Smooth muscle cell (in vitro differentiated cells): Measurements from ENCODE around the gene JMJD1C. TPM values are rescaled to one million over a fixed set of nuclear protein-coding genes. Genes with fewer than 3 reads are reported as not detected.

ENCODE experiments used
- DNase-seq: peaks from one replicate; lab custom pipeline; 2025; ENCODE audit not compliant: unreplicated experiment; lab: John Stamatoyannopoulos, UW
- H2AFZ ChIP-seq: fragments of 200-600 bp; sonication (generic); 2 replicates; pipeline ENCODE4 v1.6.0; 2016; ENCODE audit warnings: antibody characterized with exemption, low read depth, mild to moderate bottlenecking
- H3F3A ChIP-seq: fragments of 200-600 bp; sonication (generic); 2 replicates; pipeline ENCODE4 v1.6.0; 2017; ENCODE audit warnings: antibody characterized with exemption, low read depth
- H3K27ac ChIP-seq: fragments of 200-600 bp; sonication (generic); 2 replicates; pipeline ENCODE4 v1.5.1; 2016; ENCODE audit warnings: low read depth, mild to moderate bottlenecking
- H3K27me3 ChIP-seq: fragments of 200-600 bp; sonication (generic); 2 replicates; pipeline ENCODE4 v1.6.1; 2016; ENCODE audit warnings: low read depth, mild to moderate bottlenecking
- H3K36me3 ChIP-seq: fragments of 200-600 bp; sonication (generic); 2 replicates; pipeline ENCODE4 v1.5.1; 2016; ENCODE audit warnings: low read depth
- H3K4me1 ChIP-seq: fragments of 200-600 bp; sonication (generic); 2 replicates; pipeline ENCODE4 v1.5.1; 2016; ENCODE audit warnings: low read depth
- H3K4me2 ChIP-seq: fragments of 200-600 bp; sonication (generic); 2 replicates; pipeline ENCODE4 v1.6.0; 2016; ENCODE audit warnings: mild to moderate bottlenecking
- H3K4me3 ChIP-seq: fragments of 200-600 bp; sonication (generic); 2 replicates; pipeline ENCODE4 v1.5.1; 2016; ENCODE audit warnings: mild to moderate bottlenecking
- H3K79me2 ChIP-seq: fragments of 200-600 bp; sonication (generic); 2 replicates; pipeline ENCODE4 v1.6.0; 2016; ENCODE audit warnings: low read depth, mild to moderate bottlenecking
- H3K9ac ChIP-seq: fragments of 200-600 bp; sonication (generic); 2 replicates; pipeline ENCODE4 v1.6.0; 2016; ENCODE audit warnings: low read depth
- H3K9me3 ChIP-seq: fragments of 200-600 bp; sonication (generic); replicated peaks from 2 replicates; pipeline ENCODE4 v1.5.1; 2016; ENCODE audit warnings: low read depth
- H4K20me1 ChIP-seq: fragments of 200-600 bp; sonication (generic); 2 replicates; pipeline ENCODE4 v1.6.0; 2016; ENCODE audit warnings: low read depth
- CTCF ChIP-seq: fragments of 200-600 bp; sonication (generic); IDR thresholded peaks from 2 replicates; pipeline ENCODE4 v1.5.1; 2017; ENCODE audit warnings: borderline replicate concordance, mild to moderate bottlenecking, antibody characterized with exemption; ENCODE audit not compliant: insufficient read depth, poor library complexity, severe bottlenecking
- WGBS: methylation state at CpG from one replicate; pipeline ENCODE4 v1.1.7; 2016; ENCODE audit warnings: low lambda C conversion rate; 5-methylcytosine and 5-hydroxymethylcytosine counted together
- polyA plus RNA-seq: library from polyadenylated mRNA; unstranded; fragments of >200 nt; fragmentation: Nextera tagmentation; extraction: Ambion mirVana; gene quantifications from 2 replicates; pipeline ENCODE4 v1.2.1, GENCODE V29; 2016
- total RNA-seq: library from RNA; depleted of rRNA; stranded (reverse); fragments of >200 nt; gene quantifications from 2 replicates; pipeline ENCODE4 v1.2.3, GENCODE V29; 2014

JMJD1C gene
- total and polyA plus RNA-seq, 2 experiments from 2014 or later = 28.5 to 132 TPM

GRCh38 chr10:63150745-63151144 is 315.0 kb downstream of the JMJD1C start:
- H4K20me1 ChIP-seq = peaks cover 75% of the 10 kb centered on the region
- H3K79me2 ChIP-seq = peaks cover 57% of the 10 kb centered on the region
- no peak overlapping the region for H2AFZ ChIP-seq

GRCh38 chr10:63146503-63146902 is 319.3 kb downstream of the JMJD1C start:
- Histone ChIP-seq H3K27me3 (no peaks in the 10 kb centered on the region), H3K36me3 (peaks cover 3% of the 10 kb centered on the region), H3K27ac (no peak overlapping the region), H3K4me3 (no peak overlapping the region), H3K79me2 (peaks cover 90% of the 10 kb centered on the region), H3K9me3 (no peaks in the 10 kb centered on the region), H4K20me1 (peaks cover 99% of the 10 kb centered on the region), H2AFZ (no peak overlapping the region), H3F3A (no peaks in the 10 kb centered on the region), H3K9ac (no peak overlapping the region), H3K4me1 (no peaks in the 10 kb centered on the region), H3K4me2 (no peak overlapping the region)
- no peak for DNase-seq
- no peak for TF ChIP-seq CTCF

More at GRCh38 chr10:63150745-63151144, 315.0 kb downstream of the JMJD1C start:
- no peak overlapping the region for H3K27ac ChIP-seq
- no peak overlapping the region for H3K4me2 ChIP-seq
- no peak overlapping the region for H3K4me3 ChIP-seq
- no peak for DNase-seq
- H3K36me3 ChIP-seq = peaks cover 3% of the 10 kb centered on the region
- TF ChIP-seq CTCF = no peak
- no peaks in the 10 kb centered on the region for H3K9me3 ChIP-seq
- no peak overlapping the region for H3K9ac ChIP-seq
- no peaks in the 10 kb centered on the region for H3K27me3 ChIP-seq
- H3K4me1 ChIP-seq = no peaks in the 10 kb centered on the region
- WGBS = 59% methylated on average over 4 of the region's 4 CpGs
- peaks cover 12% of the 10 kb centered on the region for H3F3A ChIP-seq

- Histone ChIP-seq H3K4me2 (peak overlapping the region; percentile 4), H3K27ac (no peak overlapping the region), H2AFZ (no peak overlapping the region), H3K4me3 (no peak overlapping the region), H3K36me3 (no peaks in the 10 kb centered on the region), H3K27me3 (no peaks in the 10 kb centered on the region), H4K20me1 (peaks cover 100% of the 10 kb centered on the region), H3F3A (no peaks in the 10 kb centered on the region), H3K9me3 (no peaks in the 10 kb centered on the region), H3K79me2 (peaks cover 91% of the 10 kb centered on the region), H3K9ac (no peak overlapping the region), H3K4me1 (no peaks in the 10 kb centered on the region)
- TF ChIP-seq CTCF = no peak
- no peak for DNase-seq
These were observed 320.0 kb downstream of the JMJD1C start for GRCh38 chr10:63145782-63146181.

- WGBS = 90% methylated on average over 5 of the region's 5 CpGs
- H3K4me2 ChIP-seq = no peak overlapping the region
- H2AFZ ChIP-seq = no peak overlapping the region
- no peak overlapping the region for H3K27ac ChIP-seq
- H3K4me1 ChIP-seq = no peaks in the 10 kb centered on the region
- no peaks in the 10 kb centered on the region for H3F3A ChIP-seq
- no peaks in the 10 kb centered on the region for H3K27me3 ChIP-seq
- no peak overlapping the region for H3K9ac ChIP-seq
- H3K36me3 ChIP-seq = no peaks in the 10 kb centered on the region
- no peaks in the 10 kb centered on the region for H3K9me3 ChIP-seq
- no peak for TF ChIP-seq CTCF
- no peak overlapping the region for H3K4me3 ChIP-seq
- no peak for DNase-seq
- H3K79me2 ChIP-seq = peaks cover 95% of the 10 kb centered on the region
- peaks cover 100% of the 10 kb centered on the region for H4K20me1 ChIP-seq
These were observed 321.8 kb downstream of the JMJD1C start for GRCh38 chr10:63143987-63144386.
